CD14-positive monocyte (primary cell): ENCODE results near the gene SECISBP2. TPM values are rescaled to one million over a fixed set of nuclear protein-coding genes. Genes with fewer than 3 reads are reported as not detected.

ENCODE experiments used
- DNase-seq, 3 donors: peaks; one replicate each; pipeline ENCODE4 v3.0.0-alpha.2; 2011 to 2022
- H2AFZ ChIP-seq: 2 replicates; pipeline ENCODE4 v1.6.0; 2012; ENCODE audit warnings: mild to moderate bottlenecking, low read depth, low read length, inconsistent platforms; ENCODE audit not compliant: insufficient read depth, poor library complexity, severe bottlenecking
- H3K27ac ChIP-seq, 2 donors: 1 replicate in 1 of 2; 2 replicates in 1 of 2; pipeline ENCODE4 v1.5.1; 2012 to 2013; ENCODE audit warnings: low read length in 2 of 2, control low read depth in 1 of 2, inconsistent platforms in 1 of 2, low read depth in 1 of 2, mild to moderate bottlenecking in 1 of 2
- H3K27me3 ChIP-seq, 2 donors: one replicate each; pipeline versions ENCODE4 v1.6.0 to v1.6.1; 2011 to 2013; ENCODE audit warnings: low read length in 2 of 2; ENCODE audit not compliant: control insufficient read depth in 2 of 2, insufficient read depth in 2 of 2
- H3K36me3 ChIP-seq, 2 donors: replicated peaks in 1 of 2; 1 replicate in 1 of 2; 2 replicates in 1 of 2; pipeline versions ENCODE4 v1.5.1 to v1.6.1; 2012 to 2013; ENCODE audit warnings: low read length in 2 of 2, control low read depth in 1 of 2, inconsistent platforms in 1 of 2, mild to moderate bottlenecking in 1 of 2; ENCODE audit not compliant: insufficient read depth in 2 of 2, control insufficient read depth in 1 of 2
- H3K4me1 ChIP-seq, 2 donors: 1 replicate in 1 of 2; 2 replicates in 1 of 2; pipeline versions ENCODE4 v1.5.1 to v1.6.1; 2012 to 2013; ENCODE audit warnings: low read length in 2 of 2, control low read depth in 1 of 2, inconsistent platforms in 1 of 2, mild to moderate bottlenecking in 1 of 2, moderate library complexity in 1 of 2; ENCODE audit not compliant: insufficient read depth in 2 of 2, control insufficient read depth in 1 of 2
- H3K4me2 ChIP-seq: replicated peaks from 2 replicates; pipeline ENCODE3; 2012; ENCODE audit warnings: low read length, moderate library complexity, mild to moderate bottlenecking; ENCODE audit not compliant: poor library complexity, severe bottlenecking; ENCODE audit errors: extremely low read depth
- H3K4me3 ChIP-seq, 3 experiments: fragments of 200-600 bp in 1 of 3; sonication (generic) in 1 of 3; replicated peaks in 1 of 3; 1 replicate in 2 of 3; 2 replicates in 1 of 3; pipeline ENCODE4 v1.5.1; 2011 to 2013; ENCODE audit warnings: low read length in 3 of 3, mild to moderate bottlenecking in 3 of 3, control low read depth in 2 of 3, low read depth in 2 of 3, inconsistent platforms in 1 of 3, moderate library complexity in 1 of 3
- H3K79me2 ChIP-seq: 2 replicates; pipeline ENCODE4 v1.6.0; 2012; ENCODE audit warnings: mild to moderate bottlenecking, control low read depth, inconsistent platforms, low read length, moderate library complexity; ENCODE audit not compliant: insufficient read depth
- H3K9ac ChIP-seq: 2 replicates; pipeline ENCODE4 v1.6.0; 2017; ENCODE audit warnings: low read length, mild to moderate bottlenecking; ENCODE audit not compliant: insufficient read depth, poor library complexity, severe bottlenecking
- H3K9me3 ChIP-seq, 2 donors: replicated peaks in 1 of 2; 1 replicate in 1 of 2; 2 replicates in 1 of 2; pipeline versions ENCODE4 v1.5.1 to v1.6.1; 2012 to 2013; ENCODE audit warnings: low read length in 2 of 2, control low read depth in 1 of 2; ENCODE audit not compliant: control insufficient read depth in 1 of 2, insufficient read depth in 1 of 2
- H4K20me1 ChIP-seq: 2 replicates; pipeline ENCODE4 v1.6.0; 2012; ENCODE audit warnings: mild to moderate bottlenecking, low read length, control low read depth, moderate library complexity; ENCODE audit not compliant: insufficient read depth
- H3K27ac Mint-ChIP-seq, 7 donors: one replicate each; pipeline ENCODE4 v1.8.0; 2020; ENCODE audit warnings: mild to moderate bottlenecking in 7 of 7, mixed read lengths in 7 of 7, moderate library complexity in 6 of 7, inconsistent platforms in 2 of 7
- H3K27me3 Mint-ChIP-seq, 3 donors: one replicate each; pipeline ENCODE4 v1.8.0; 2021 to 2022; ENCODE audit warnings: low read depth in 3 of 3, mild to moderate bottlenecking in 3 of 3, mixed read lengths in 3 of 3, moderate library complexity in 3 of 3, inconsistent platforms in 1 of 3
- H3K36me3 Mint-ChIP-seq, 2 donors: one replicate each; pipeline ENCODE4 v1.8.0; 2020; ENCODE audit warnings: mixed read lengths in 2 of 2, inconsistent platforms in 1 of 2, mild to moderate bottlenecking in 1 of 2
- H3K4me1 Mint-ChIP-seq: one replicate; pipeline ENCODE4 v1.8.0; 2020; ENCODE audit warnings: mild to moderate bottlenecking, mixed read lengths
- H3K4me3 Mint-ChIP-seq, 2 donors: one replicate each; pipeline ENCODE4 v1.8.0; 2020; ENCODE audit warnings: mild to moderate bottlenecking in 2 of 2, mixed read lengths in 2 of 2, moderate library complexity in 1 of 2
- H3K9me3 Mint-ChIP-seq, 7 donors: one replicate each; pipeline ENCODE4 v1.8.0; 2020 to 2022; ENCODE audit warnings: mixed read lengths in 7 of 7, mild to moderate bottlenecking in 6 of 7, moderate library complexity in 6 of 7, inconsistent platforms in 2 of 7
- CTCF ChIP-seq: fragments of 200-600 bp; IDR thresholded peaks from one replicate; pipeline ENCODE4 v1.8.0; 2022; ENCODE audit warnings: antibody characterized with exemption, mild to moderate bottlenecking
- WGBS: methylation state at CpG from one replicate; pipeline ENCODE4 v1.1.5; 2013; ENCODE audit warnings: missing lambda C conversion rate; ENCODE audit not compliant: insufficient coverage; 5-methylcytosine and 5-hydroxymethylcytosine counted together
- intact Hi-C, 2 donors: fragments of 100-400 bp; cut with micrococcal nuclease; formaldehyde crosslinking; loops; one replicate each; pipeline versions ENCODE4 v1.15.0 to v1.15.1; 2023
- polyA plus RNA-seq, 3 donors: library from polyadenylated mRNA; depleted of rRNA in 1 of 3; unstranded in 2 of 3; stranded (reverse) in 1 of 3; fragments of 300-500 nt in 2 of 3; fragments of >200 nt in 1 of 3; fragmentation: Illumina TruSeq in 2 of 3; gene quantifications; 1 replicate in 2 of 3; 2 replicates in 1 of 3; pipeline ENCODE4 v1.2.3, GENCODE V29; 2012 to 2021

The SECISBP2 gene
- polyA plus RNA-seq, 3 donors, result 8.6 to 51.4 (median 9.8) TPM

- H3K4me3 Mint-ChIP-seq, result no peak overlapping the region
- intact Hi-C loops, result loop anchor here (10.0 kb wide), 2 partner anchors 71 to 211 kb away; no protein-coding TSS in a partner anchor
- Histone ChIP-seq H4K20me1 (no peaks in the 10 kb centered on the region), H3K9ac (no peak overlapping the region), H3K79me2 (peaks cover 83% of the 10 kb centered on the region), H3K36me3 (peaks cover 3 to 10% of the 10 kb centered on the region in 2 donors), H3K4me1 (peaks cover 29 to 58% of the 10 kb centered on the region in 2 donors), H3K27me3 (no peaks in the 10 kb centered on the region), H3K4me2 (peak overlapping the region; percentile 96), H3K9me3 (no peaks in the 10 kb centered on the region), H3K27ac (peak overlapping the region in 1 of 2 donors; percentile 76), H3K4me3 (peak overlapping the region in 1 of 3 experiments; percentile 89), H2AFZ (no peak overlapping the region)
- WGBS, result no CpG with 5 or more reads among the region's 1 CpG
- no peaks in the 10 kb centered on the region for H3K9me3 Mint-ChIP-seq
- DNase-seq, result no peak
- no peak for TF ChIP-seq CTCF
- H3K36me3 Mint-ChIP-seq, result peaks cover 2% of the 10 kb centered on the region in 2 donors
- H3K4me1 Mint-ChIP-seq, result peaks cover 40% of the 10 kb centered on the region
- peak overlapping the region in 2 of 7 donors; percentile 58 to 60 for H3K27ac Mint-ChIP-seq
- peaks cover 0 to 2% (median 0%) of the 10 kb centered on the region in 3 donors for H3K27me3 Mint-ChIP-seq
Measured at GRCh38 chr9:89313842-89314241, 4.5 kb upstream of the SECISBP2 start.

GRCh38 chr9:89314955-89315354, 3.3 kb upstream of the SECISBP2 start:
- Histone ChIP-seq H3K27ac (peak overlapping the region in 1 of 2 donors; percentile 76), H4K20me1 (no peaks in the 10 kb centered on the region), H3K4me1 (peaks cover 34 to 62% of the 10 kb centered on the region in 2 donors), H2AFZ (no peak overlapping the region), H3K9ac (no peak overlapping the region), H3K79me2 (peaks cover 86% of the 10 kb centered on the region), H3K9me3 (no peaks in the 10 kb centered on the region), H3K4me3 (no peak overlapping the region), H3K4me2 (no peak overlapping the region), H3K36me3 (peaks cover 3 to 14% of the 10 kb centered on the region in 2 donors), H3K27me3 (no peaks in the 10 kb centered on the region)
- intact Hi-C loops, result loop anchor here (5.0 to 10.0 kb wide), 4 partner anchors 67 to 232 kb away; no protein-coding TSS in a partner anchor
- peak overlapping the region in 4 of 7 donors; percentile 10 to 58 (median 40) for H3K27ac Mint-ChIP-seq
- H3K9me3 Mint-ChIP-seq, result no peaks in the 10 kb centered on the region
- H3K4me1 Mint-ChIP-seq, result peaks cover 43% of the 10 kb centered on the region
- no peaks in the 10 kb centered on the region for H3K27me3 Mint-ChIP-seq
- WGBS, result no CpG with 5 or more reads among the region's 1 CpG
- H3K36me3 Mint-ChIP-seq, result peaks cover 3 to 4% of the 10 kb centered on the region in 2 donors
- H3K4me3 Mint-ChIP-seq, result no peak overlapping the region
- no peak for DNase-seq
- TF ChIP-seq CTCF, result no peak
